Epithelial cell of esophagus (primary cell): ENCODE measurements around the gene KNTC1.
"Not testable (repeated sequence)": the region's sequence is repeated elsewhere in the genome, so short reads cannot be mapped to it uniquely, and the experiment has no call there.

ENCODE experiments used
- DNase-seq: peaks from one replicate; pipeline ENCODE4 v3.0.0; 2010; ENCODE audit warnings: low read depth
- H3K4me3 ChIP-seq: 2 replicates; pipeline ENCODE4 v1.5.1; 2011; ENCODE audit warnings: mild to moderate bottlenecking, low read length, control low read depth
- TF ChIP-seq, protein P1 (sequence below): IDR thresholded peaks from 2 replicates; pipeline ENCODE4 v1.5.1; 2011; ENCODE audit warnings: low read depth, mild to moderate bottlenecking, low read length, control low read depth, inconsistent platforms; ENCODE audit not compliant: insufficient read depth; ENCODE audit errors: missing control alignments

KNTC1 gene

DNA sequence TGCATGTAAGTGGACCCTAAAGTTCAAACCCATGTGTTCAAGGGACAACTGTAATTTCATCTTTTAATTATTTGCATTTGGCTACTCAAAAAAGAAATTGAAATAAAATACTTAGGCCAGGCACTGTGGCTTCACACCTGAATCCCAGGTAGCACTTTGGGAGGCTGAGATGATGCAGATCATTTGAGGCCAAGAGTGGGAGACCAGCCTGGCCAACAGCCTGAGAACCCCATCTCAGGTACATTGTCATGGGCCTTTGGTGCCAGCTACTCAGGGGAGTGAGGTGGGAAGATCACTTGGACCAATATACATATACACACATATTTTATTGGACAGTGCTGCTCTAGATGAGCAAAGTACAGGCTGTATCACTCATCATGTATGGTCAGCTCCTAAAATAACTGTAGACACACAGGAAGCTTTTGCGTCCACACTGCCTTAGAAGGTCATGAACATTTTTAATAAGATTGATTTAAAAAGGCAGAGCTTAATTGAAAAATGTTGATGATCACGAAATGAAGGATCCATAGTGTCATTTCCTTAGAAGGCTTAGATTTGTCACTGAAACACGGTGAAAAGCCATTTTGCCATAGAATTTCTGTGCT lies 23.8 kb upstream of the KNTC1 start:
- no peak for DNase-seq
- TF ChIP-seq, protein P1, sequence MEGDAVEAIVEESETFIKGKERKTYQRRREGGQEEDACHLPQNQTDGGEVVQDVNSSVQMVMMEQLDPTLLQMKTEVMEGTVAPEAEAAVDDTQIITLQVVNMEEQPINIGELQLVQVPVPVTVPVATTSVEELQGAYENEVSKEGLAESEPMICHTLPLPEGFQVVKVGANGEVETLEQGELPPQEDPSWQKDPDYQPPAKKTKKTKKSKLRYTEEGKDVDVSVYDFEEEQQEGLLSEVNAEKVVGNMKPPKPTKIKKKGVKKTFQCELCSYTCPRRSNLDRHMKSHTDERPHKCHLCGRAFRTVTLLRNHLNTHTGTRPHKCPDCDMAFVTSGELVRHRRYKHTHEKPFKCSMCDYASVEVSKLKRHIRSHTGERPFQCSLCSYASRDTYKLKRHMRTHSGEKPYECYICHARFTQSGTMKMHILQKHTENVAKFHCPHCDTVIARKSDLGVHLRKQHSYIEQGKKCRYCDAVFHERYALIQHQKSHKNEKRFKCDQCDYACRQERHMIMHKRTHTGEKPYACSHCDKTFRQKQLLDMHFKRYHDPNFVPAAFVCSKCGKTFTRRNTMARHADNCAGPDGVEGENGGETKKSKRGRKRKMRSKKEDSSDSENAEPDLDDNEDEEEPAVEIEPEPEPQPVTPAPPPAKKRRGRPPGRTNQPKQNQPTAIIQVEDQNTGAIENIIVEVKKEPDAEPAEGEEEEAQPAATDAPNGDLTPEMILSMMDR: no peak
- H3K4me3 ChIP-seq: no peak overlapping the region

DNA sequence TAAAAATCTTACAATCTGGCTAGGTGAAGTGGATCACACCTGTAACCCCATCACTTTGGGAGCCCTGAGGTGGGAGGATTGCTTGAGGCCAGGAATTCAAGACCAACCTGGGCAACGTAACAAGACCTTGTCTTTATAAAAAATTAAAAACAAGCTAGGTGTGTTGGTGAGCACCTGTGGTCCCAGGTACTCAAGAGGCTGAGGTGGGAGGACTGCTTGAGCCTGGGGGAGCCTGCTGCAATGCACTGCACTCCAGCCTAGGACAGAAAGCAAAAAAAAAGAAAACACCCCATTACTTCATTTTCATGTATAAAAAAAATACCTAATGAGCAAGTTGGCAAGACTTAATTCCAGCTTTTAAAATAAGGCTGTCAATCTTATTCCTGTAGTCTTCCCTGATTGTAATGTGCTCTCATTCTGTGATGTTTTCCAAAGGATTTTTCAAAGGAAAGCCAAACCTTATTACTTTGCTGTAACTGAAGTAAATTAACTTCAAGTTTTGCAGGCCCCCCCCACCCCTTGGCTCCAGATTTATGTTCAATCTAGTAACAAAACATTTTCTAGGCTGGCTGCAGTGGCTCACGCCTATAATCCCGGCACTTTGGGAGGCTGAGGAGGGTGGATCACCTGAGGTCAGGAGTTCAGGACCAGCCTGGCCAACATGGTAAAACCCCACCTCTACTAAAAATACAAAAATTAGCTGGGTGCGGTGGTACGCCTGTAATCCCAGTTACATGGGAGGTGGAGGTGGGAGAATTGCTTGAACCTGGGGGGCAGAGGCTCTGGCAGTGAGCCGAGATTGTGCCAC lies 23.1 kb upstream of the KNTC1 start:
- H3K4me3 ChIP-seq: no peak overlapping the region
- no peak for DNase-seq
- TF ChIP-seq, protein P1: no peak

DNA sequence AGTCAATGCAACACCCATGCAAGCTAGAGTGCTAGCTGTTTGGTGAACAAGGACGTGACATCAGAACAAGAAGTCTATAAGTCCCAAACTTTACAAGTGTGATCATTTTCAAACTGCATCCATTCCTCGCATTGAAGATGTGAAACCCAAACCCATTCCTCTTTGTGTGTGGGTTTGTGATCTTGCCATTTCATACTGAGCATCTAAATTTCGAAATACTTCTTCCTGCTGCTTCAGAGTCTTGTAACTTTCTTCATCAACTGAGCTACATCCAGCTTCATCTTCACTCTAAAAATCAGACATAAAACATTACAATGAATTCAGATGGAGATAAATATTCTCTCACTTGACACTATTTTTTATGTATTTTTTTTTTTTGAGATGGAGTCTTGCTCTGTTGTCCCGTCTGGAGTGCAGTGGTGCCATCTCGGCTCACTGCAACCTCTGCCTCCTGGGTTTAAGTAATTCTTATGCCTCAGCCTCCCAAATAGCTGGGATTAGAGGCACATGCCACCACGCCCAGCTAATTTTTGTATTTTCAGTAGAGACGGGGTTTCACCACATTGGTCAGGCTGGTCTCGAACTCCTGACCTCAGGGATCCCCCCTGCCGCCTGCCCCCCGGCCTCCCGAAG lies 21.5 kb upstream of the KNTC1 start:
- TF ChIP-seq, protein P1: no peak

DNA sequence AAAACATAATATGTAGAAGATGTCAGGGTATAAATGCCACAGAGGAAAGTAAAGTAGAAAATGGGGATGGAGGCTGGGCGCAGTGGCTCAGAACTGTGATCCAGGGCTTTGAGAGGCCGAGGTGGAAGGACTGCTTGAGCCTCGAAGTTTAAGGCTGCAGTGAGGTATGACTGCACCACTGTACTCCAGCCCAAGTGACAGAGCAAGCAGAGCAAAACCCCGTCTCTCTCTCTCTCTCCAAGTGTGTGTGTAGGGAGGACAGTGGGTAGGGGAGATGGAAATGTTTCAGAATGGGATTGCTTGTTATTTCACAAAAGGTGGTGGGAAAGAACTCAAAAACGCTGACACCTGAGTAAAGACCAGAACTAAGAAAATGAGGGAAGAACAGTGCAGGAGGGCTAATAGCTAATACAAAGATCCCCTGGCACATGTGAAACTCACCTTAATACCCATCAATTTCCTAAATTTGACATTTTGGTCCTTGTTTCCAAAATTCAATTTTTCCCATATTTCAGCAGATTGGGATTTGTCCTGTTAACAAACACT lies 20.6 kb upstream of the KNTC1 start:
- TF ChIP-seq, protein P1: no peak
- no peak for DNase-seq
- H3K4me3 ChIP-seq: no peak overlapping the region

More for the DNA sequence above, 21.5 kb upstream of the KNTC1 start:
- no peak overlapping the region for H3K4me3 ChIP-seq
- DNase-seq: no peak

DNA sequence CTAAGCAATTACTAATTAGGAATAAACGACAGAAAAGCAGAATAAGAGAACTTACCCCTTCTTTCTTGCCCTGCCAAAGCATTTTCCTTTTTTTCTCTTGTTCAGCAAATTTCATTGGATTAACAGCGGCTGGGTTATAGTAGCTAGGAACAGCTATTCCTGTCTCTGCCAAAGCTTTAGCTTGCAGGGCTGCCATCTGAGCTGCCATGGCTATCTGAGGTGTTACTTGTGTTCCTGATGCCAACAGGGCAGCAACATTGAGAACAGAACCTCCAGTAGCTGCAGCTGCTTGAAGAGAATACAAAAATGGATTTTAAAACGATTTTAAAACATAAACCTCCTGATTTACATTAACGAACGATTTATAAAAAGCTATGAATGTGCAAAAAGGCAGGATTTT lies 18.9 kb upstream of the KNTC1 start:
- no peak overlapping the region for H3K4me3 ChIP-seq
- DNase-seq: no peak
- TF ChIP-seq, protein P1: no peak

DNA sequence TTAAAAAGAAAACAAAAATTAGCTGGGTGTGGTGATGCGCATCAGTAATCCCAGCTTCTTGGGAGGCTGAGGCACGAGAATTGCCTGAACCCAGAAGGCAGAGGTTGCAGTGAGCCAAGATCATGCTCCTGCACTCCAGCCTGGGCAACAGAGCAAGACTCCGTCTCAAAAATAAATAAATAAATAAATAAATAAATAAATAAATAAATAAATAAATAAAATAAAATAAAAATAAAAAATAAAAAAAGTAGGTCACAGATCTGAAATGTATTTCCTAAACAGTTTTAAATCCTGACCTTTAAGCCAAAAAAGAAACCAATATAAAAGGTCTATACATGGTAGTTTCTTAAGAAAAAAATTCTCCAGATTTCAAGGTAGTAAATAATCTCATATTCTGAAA lies 14.0 kb upstream of the KNTC1 start:
- H3K4me3 ChIP-seq, DNase-seq: not testable (repeated sequence)

DNA sequence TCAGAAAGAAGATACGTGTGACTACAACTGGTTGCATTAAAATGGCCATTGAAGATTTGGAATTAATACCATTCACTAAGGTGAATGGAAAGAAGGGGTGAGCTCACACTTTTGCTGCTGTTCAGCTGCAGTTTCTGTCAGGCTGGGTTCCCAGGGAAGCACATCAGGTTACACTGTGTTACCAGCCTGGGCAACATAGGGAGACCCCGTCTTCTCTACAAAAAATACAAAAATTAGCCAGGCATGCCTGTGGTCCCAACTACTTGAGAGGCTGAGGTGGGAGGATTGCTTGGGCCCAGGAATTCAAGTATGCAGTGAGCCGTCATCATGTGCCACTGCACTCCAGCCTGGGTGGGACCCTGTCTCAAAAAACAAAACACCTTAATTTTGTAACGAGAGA lies 13.4 kb upstream of the KNTC1 start:
- no peak overlapping the region for H3K4me3 ChIP-seq
- TF ChIP-seq, protein P1: no peak

More for the DNA sequence above, 13.4 kb upstream of the KNTC1 start:
- no peak for DNase-seq
